AG08396 (cell line): ENCODE data around the gene ADAM21.
"Not testable (repeated sequence)": the region's sequence is repeated elsewhere in the genome, so short reads cannot be mapped to it uniquely, and the experiment has no call there.

Experiments used
- DNase-seq: peaks from one replicate; pipeline ENCODE4 v3.0.0; 2012; ENCODE audit warnings: low spot score, mixed read lengths

Gene ADAM21

DNA sequence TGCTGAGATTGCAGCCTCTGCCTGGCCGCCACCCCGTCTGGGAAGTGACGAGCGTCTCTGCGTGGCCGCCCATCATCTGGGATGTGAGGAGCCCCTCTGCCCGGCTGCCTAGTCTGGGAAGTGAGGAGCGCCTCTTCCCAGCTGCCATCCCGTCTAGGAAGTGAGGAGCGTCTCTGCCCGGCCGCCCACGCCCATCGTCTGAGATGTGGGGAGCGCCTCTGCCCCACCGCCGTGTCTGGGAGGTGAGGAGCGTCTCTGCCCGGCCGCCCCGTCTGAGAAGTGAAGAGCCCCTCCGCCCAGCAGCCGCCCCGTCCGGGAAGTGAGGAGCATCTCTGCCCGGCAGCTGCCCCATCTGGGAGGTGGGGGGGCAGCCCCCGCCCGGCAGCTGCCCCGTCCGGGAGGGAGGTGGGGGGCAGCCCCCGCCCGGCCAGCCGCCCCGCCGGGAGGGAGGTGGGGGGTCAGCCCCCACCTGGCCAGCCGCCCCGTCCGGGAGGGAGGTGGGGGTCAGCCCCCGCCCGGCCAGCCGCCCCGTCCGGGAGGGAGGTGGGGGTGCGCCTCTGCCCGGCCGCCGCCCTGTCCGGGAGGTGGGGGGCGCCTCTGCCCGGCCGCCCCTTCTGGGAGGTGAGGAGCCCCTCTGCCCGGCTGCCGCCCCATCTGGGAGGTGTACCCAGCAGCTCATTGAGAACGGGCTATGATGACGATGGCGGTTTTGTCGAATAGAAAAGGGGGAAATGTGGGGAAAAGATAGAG, 25.6 kb downstream of the ADAM21 start:
- not testable (repeated sequence) for DNase-seq

DNA sequence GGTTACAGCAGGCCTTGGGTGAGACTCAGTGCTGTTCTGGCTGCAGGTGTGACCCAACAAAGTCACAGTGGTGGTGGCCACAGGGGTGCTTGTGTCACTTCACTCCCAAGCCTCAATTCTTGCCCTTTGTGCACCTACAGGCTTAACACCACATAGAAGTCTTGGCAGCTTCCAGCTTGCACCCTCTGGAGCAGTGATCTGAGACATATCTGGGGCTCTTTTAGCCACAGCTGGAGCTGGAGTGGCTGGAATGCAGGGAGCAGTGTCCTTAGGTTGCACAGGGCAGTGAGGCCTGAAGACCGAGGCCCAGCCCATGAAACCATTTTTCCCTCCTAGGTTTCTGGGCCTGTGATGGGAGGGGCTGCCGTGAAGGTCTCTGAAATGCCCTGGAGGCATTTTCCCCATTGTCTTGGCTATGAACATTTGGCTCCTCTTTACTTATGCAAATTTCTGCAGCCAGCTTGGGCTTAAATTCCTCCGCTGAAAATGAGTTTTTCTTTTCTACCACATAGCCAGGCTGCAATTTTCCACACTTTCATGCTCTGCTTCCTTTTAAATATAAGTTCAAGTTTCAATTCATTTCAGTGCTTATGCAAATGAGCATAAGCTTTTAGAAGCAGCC, 37.7 kb downstream of the ADAM21 start:
- no peak for DNase-seq

DNA sequence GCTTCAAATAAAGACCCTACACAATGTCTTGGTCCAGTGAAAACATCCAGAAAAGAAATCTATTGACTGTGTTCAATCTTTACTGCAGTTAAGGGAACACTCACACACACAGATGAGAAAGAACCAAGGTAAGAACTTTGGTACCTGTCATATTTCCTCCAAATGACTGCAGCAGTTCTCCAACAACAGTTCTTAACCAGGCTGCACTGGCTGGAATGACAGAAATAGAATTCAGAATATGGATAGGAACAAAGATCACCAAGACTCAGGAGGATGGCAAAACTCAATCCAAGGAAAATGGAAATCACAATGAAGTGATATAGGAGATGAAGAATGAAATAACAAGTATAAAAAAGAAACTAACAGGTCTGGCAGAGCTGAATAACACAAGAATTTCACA, 46.2 kb downstream of the ADAM21 start:
- no peak for DNase-seq
